ENCODE measurements around the gene OR4F3. TPM values are rescaled to one million over a fixed set of nuclear protein-coding genes. Genes with fewer than 3 reads are reported as not detected.
"Not testable (repeated sequence)": the region's sequence is repeated elsewhere in the genome, so short reads cannot be mapped to it uniquely, and the experiment has no call there.

The OR4F3 gene
- total RNA-seq: not detected

GRCh38 chr5:181366968-181367367, at the start of gene OR4F3:
OR4F3 (plus strand) TSS chr5:181367268.
- intact Hi-C loops (cut with DNase I; ENCODE audit: low total_unique reads); H3K4me3 ChIP-seq; DNase-seq; H3K27ac ChIP-seq; H3K9me3 ChIP-seq; H3K27me3 ChIP-seq; H3K36me3 ChIP-seq; H3K4me1 ChIP-seq: not testable (repeated sequence)

Other genes with a start within 250 kb of the OR4F3 start
- gene OR2V1, start 236.1 kb upstream of the OR4F3 start, total RNA-seq: not detected
- not detected for gene OR2V2, start 219.7 kb upstream of the OR4F3 start, total RNA-seq
- 1 to 10 TPM; 1.2 to 7.7 (median 1.6) TPM for gene TRIM7, start 162.1 kb upstream of the OR4F3 start, total RNA-seq
- 10 to 100 TPM in 2 of 4 donors, 1 to 10 TPM in 2; 4.7 to 18.8 (median 12.2) TPM for gene TRIM41, start 144.0 kb upstream of the OR4F3 start, total RNA-seq
- 1,000 to 10,000 TPM; 1,656 to 5,035 (median 2,557) TPM for gene RACK1, start 123.4 kb upstream of the OR4F3 start, total RNA-seq
- 10 to 100 TPM in 2 of 4 donors, 1 to 10 TPM in 2; 1.2 to 22.1 (median 13.9) TPM for gene TRIM52, start 106.1 kb upstream of the OR4F3 start, total RNA-seq

Measured in uterus (tissue), 4 donors.